ENCODE data around the gene U2AF1L4.

U2AF1L4 gene

DNA sequence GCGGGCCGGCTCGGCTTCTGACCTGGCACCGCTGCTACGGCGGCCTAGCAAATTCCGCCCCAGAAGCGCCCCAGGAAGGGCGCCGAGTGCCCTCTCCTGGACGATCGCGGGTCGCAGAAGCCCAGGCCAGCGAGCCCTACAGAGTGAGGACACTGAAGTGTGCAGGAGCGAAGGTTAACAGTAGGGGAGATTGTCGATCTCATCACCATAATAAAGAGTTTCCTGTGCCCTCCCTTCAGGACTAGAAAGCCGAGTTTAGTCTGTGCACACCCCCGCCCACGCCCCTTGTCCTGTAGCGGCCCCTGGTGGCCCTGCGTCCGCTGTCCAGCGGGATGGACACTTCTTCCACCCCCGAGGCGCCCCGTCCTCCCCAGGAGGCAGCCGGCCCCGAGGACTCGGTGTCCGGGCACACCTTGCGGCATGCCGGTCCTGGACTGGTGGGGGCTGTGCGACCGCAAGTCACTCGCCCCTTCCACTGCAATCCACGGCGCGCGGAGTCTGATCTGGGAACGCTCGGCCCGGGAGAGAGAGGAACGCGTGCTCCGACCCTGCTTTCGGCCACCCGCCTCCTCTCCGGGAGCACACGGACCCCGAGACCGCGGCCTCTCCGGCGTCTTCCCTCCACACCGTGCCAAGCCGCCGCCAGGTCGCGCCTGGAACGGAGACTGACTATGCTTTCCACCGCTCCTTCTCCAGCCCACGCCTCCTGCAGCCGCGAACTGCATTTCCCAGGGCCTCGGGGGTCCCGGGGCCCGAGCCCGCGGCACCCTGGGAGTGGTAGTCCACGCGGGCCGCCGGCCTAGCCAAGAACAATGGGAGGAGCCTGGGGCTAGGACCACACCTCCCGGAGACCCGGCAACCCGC lies 28.2 kb downstream of the U2AF1L4 start:
- TF ChIP-seq, protein P1, sequence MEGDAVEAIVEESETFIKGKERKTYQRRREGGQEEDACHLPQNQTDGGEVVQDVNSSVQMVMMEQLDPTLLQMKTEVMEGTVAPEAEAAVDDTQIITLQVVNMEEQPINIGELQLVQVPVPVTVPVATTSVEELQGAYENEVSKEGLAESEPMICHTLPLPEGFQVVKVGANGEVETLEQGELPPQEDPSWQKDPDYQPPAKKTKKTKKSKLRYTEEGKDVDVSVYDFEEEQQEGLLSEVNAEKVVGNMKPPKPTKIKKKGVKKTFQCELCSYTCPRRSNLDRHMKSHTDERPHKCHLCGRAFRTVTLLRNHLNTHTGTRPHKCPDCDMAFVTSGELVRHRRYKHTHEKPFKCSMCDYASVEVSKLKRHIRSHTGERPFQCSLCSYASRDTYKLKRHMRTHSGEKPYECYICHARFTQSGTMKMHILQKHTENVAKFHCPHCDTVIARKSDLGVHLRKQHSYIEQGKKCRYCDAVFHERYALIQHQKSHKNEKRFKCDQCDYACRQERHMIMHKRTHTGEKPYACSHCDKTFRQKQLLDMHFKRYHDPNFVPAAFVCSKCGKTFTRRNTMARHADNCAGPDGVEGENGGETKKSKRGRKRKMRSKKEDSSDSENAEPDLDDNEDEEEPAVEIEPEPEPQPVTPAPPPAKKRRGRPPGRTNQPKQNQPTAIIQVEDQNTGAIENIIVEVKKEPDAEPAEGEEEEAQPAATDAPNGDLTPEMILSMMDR (IDR thresholded peaks at IDR 0.05): peak; percentile 96
- Histone ChIP-seq H3K27ac (peak overlapping the region; percentile 75 to 96), H3K4me3 (peak overlapping the region; percentile 88)
- DNase-seq (ENCODE audit: low spot score): peak; percentile 90

DNA sequence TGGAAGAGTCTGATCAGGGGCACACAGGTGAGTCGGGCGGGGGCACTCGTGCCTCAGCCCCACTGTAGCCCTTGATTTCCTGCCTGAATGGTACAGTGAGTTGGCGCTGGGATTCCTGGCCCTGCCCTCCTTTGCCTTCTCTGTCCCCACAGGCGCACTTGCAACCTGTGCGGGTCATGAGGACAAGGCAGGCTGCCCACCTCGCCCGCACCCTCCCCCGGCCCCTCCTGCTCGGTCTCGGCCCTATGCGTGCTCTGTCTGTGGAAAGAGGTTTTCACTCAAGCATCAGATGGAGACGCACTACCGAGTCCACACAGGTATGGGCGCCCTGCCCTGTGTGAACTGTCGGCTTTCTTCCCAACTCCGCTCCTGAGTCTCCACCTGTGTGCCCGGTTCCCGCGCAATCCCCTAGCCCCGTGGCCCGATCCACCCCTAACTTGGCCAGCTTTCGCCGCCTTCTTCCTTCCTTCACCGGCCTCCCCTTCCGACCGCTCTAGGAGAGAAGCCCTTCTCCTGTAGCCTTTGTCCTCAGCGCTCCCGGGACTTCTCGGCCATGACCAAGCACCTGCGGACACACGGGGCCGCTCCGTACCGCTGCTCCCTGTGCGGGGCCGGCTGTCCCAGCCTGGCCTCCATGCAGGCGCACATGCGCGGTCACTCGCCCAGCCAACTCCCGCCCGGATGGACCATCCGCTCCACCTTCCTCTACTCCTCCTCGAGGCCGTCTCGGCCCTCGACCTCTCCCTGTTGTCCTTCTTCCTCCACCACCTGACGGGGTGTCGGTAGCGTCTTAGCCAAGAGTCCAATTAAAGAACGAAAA lies 29.0 kb downstream of the U2AF1L4 start:
- DNase-seq (ENCODE audit: low spot score): peak; percentile 80
- peak overlapping the region; percentile 88 for H3K4me3 ChIP-seq
- TF ChIP-seq, protein P1 (IDR thresholded peaks at IDR 0.05): no peak
- peak overlapping the region; percentile 75 to 96 for H3K27ac ChIP-seq

DNA sequence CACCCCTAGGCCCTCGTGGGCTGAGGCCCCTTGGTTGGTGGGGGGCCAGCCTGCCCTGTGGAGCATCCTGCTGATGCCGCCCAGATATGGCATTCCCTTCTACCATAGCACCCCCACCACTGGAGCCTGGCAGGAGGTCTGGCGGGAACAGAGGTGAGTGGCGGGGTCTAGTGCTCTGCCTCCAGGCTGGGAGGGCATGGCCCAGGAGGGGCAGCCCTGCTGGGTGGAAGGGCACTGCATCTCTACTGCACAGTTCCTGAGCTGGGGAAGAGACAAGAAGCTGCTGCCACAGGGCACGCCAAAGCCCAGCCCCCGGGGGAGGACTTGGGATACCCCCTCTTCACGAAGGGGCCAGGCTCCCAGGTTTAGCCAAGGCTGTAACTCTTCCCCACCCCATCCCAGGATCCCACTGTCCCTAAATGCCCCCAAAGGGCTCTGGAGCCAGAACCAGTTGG lies 29.8 kb downstream of the U2AF1L4 start:
- DNase-seq (ENCODE audit: low spot score): peak; percentile 72
- peak overlapping the region; percentile 88 for H3K4me3 ChIP-seq
- H3K27ac ChIP-seq: peak overlapping the region in 1 of 2 donors; percentile 96
- TF ChIP-seq, protein P1 (IDR thresholded peaks at IDR 0.05): no peak

DNA sequence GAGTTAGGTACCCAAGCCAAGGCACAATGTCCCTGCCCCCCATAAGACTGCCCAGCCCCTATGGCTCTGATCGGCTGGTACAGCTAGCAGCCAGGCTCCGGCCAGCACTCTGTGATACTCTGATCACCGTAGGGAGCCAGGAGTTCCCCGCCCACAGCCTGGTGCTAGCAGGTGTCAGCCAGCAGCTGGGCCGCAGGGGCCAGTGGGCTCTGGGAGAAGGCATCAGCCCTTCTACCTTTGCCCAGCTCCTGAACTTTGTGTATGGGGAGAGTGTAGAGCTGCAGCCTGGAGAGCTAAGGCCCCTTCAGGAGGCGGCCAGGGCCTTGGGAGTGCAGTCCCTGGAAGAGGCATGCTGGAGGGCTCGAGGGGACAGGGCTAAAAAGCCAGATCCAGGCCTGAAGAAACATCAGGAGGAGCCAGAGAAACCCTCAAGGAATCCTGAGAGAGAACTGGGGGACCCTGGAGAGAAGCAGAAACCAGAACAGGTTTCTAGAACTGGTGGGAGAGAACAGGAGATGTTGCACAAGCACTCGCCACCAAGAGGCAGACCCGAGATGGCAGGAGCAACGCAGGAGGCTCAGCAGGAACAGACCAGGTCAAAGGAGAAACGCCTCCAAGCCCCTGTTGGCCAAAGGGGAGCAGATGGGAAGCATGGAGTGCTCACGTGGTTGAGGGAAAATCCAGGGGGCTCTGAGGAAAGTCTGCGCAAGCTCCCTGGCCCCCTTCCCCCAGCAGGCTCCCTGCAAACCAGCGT lies 30.4 kb downstream of the U2AF1L4 start:
- H3K27ac ChIP-seq: no peak overlapping the region
- DNase-seq (ENCODE audit: low spot score): no peak

DNA sequence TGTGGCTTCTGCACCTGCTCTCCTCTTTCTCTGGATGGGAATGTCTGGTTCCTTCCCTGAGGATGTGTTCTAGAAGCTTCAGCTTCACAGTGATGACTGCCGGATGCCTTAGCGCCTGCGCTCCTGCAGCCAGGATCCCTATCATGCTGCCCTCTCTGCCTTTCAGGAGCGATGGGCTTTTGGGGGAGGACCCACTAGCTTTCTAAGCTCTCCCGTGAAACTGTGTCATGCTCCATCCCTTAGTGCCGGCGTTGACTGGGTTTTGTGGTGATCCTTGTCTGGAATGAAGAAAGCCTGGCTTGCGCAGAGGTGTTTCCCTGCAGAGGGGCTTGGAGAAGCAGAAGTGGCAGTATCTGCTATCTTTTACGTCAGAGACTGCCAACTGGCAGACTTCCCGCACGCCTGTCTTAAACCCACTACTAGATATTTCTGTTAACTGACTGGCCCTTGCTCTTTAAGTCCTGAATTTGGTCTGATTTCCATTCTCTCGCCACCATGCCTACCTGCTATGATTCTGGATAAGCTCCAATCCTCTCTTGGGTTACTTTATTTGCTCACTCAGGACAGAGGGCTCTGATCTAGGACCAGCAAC lies 31.2 kb downstream of the U2AF1L4 start:
- Histone ChIP-seq H3K27ac (no peak overlapping the region), H3K4me3 (no peak overlapping the region)
- no peak for DNase-seq (ENCODE audit: low spot score)
- TF ChIP-seq, protein P1 (IDR thresholded peaks at IDR 0.05): no peak

More for the DNA sequence above, 30.4 kb downstream of the U2AF1L4 start:
- H3K4me3 ChIP-seq: no peak overlapping the region
- TF ChIP-seq, protein P1 (IDR thresholded peaks at IDR 0.05): no peak

DNA sequence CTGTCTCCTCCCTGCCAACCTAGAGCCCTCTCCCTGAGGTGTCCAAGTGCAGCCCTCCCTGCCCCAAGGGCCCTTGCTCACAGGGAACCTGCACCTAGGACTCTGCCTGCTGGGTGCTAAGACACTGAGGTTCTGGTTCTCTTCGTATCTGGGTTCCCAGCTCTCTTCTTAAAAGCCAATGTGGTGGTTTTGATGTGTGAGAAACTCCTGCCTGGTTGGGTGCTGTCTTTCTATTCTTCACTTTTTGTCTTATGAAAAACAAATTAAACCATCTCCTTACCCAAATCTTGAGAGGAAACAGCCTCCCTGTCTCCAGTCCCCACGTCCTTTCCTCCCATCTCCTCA lies 31.7 kb downstream of the U2AF1L4 start:
- DNase-seq (ENCODE audit: low spot score): no peak
- Histone ChIP-seq H3K4me3 (no peak overlapping the region), H3K27ac (no peak overlapping the region)
- TF ChIP-seq, protein P1 (IDR thresholded peaks at IDR 0.05): no peak
